Lower leg skin (tissue), 4 donors: Measurements from ENCODE around the gene PLEKHO1. TPM values are rescaled to one million over a fixed set of nuclear protein-coding genes. Genes with fewer than 3 reads are reported as not detected.

Source experiments
- DNase-seq, 2 donors: peaks; one replicate each; pipeline ENCODE4 v3.0.0-alpha.2; 2019; ENCODE audit warnings: low spot score in 2 of 2
- H3K4me3 ChIP-seq: fragments of 200-600 bp; sonication (generic); 2 replicates; pipeline ENCODE4 v1.5.1; 2017; ENCODE audit warnings: mild to moderate bottlenecking, low read depth; ENCODE audit not compliant: poor library complexity, severe bottlenecking
- POLR2A ChIP-seq, 2 donors: fragments of 450-650 bp; IDR thresholded peaks; one replicate each; pipeline ENCODE4 v1.6.1; 2016 to 2017; ENCODE audit warnings: antibody characterized with exemption in 2 of 2, mild to moderate bottlenecking in 1 of 2, moderate library complexity in 1 of 2
- WGBS, 2 donors: methylation state at CpG; one replicate each; pipeline ENCODE4 v1.1.5; 2018; 5-methylcytosine and 5-hydroxymethylcytosine counted together
- intact Hi-C: fragments of 100-400 bp; cut with DNase I; formaldehyde crosslinking; loops from one replicate; pipeline ENCODE4 v1.15.0; 2023; ENCODE audit warnings: low total_unique reads
- total RNA-seq, 4 donors: library from RNA; depleted of rRNA; stranded (reverse); fragments of >200 nt; gene quantifications; one replicate each; pipeline ENCODE4 v1.1.0, GENCODE V29; 2016
- TF ChIP-seq, protein P1 (sequence below), 3 donors: fragments of 450-650 bp; IDR thresholded peaks; one replicate each; pipeline ENCODE4 v1.5.1; 2016; ENCODE audit warnings: antibody characterized with exemption in 3 of 3, mild to moderate bottlenecking in 3 of 3, moderate library complexity in 2 of 3

PLEKHO1 gene
- total RNA-seq, 4 donors from 2014 or later: 8.7 to 15.4 (median 11.4) TPM

DNA sequence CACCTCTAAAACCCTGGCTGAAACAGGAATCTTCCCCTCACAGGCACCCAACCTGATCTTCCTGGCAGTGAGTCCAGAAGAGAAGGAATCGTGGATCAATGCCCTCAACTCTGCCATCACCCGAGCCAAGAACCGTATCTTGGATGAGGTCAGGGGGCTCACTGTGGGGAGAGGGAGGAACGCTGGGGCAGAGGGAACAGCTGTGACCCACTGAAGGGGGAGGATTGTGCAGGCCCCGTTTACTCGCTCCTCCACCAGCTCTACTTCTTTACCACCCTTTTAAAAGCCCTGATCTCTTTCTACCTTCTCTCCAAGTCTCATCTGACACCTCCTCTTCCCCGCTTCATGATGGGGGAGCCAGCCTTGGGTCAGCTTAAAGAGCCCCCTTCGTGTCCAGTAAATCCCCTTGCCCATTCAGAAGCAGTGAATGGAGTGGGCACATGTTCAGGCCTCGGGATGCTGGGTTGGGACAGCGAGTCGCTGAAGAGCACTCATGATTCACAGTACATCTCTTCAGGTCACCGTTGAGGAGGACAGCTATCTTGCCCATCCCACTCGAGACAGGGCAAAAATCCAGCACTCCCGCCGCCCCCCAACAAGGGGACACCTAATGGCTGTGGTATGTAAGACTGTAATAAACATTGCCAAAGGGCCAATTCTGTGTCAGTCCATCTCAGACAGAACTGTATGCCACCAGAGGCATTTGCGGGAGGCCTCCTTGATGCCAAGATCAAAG, 7.3 kb downstream of the PLEKHO1 start:
- intact Hi-C loops: no loop called here
- DNase-seq: peak in 1 of 2 donors; percentile 70
- TF ChIP-seq POLR2A (IDR thresholded peaks at IDR 0.05): no peak
- TF ChIP-seq, protein P1, sequence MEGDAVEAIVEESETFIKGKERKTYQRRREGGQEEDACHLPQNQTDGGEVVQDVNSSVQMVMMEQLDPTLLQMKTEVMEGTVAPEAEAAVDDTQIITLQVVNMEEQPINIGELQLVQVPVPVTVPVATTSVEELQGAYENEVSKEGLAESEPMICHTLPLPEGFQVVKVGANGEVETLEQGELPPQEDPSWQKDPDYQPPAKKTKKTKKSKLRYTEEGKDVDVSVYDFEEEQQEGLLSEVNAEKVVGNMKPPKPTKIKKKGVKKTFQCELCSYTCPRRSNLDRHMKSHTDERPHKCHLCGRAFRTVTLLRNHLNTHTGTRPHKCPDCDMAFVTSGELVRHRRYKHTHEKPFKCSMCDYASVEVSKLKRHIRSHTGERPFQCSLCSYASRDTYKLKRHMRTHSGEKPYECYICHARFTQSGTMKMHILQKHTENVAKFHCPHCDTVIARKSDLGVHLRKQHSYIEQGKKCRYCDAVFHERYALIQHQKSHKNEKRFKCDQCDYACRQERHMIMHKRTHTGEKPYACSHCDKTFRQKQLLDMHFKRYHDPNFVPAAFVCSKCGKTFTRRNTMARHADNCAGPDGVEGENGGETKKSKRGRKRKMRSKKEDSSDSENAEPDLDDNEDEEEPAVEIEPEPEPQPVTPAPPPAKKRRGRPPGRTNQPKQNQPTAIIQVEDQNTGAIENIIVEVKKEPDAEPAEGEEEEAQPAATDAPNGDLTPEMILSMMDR (IDR thresholded peaks at IDR 0.05): no peak
- H3K4me3 ChIP-seq: no peak overlapping the region
- WGBS, 2 donors: 84 to 86% methylated on average over 16 of the region's 16 CpGs

DNA sequence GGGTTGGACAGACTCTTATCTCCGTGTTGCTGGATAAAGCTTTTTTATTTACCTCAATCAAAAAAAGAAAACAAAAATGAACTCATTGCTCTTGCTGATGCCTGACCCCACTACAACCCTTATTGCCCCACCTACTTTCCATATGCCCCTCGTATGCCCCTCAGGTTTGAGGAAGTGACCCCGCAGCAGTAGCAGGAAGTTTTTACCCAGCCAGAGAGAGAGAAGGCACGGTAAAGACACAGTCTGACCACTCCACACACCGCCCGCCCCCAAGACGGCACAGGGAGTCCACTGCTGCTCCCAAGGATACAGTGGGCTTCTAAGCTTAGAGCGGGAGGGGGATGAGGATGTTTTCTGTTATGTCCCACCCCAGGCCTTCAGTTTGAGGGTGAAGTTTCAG, 9.8 kb downstream of the PLEKHO1 start:
- 66 to 87% methylated on average over 8 of the region's 8 CpGs for WGBS, 2 donors

DNA sequence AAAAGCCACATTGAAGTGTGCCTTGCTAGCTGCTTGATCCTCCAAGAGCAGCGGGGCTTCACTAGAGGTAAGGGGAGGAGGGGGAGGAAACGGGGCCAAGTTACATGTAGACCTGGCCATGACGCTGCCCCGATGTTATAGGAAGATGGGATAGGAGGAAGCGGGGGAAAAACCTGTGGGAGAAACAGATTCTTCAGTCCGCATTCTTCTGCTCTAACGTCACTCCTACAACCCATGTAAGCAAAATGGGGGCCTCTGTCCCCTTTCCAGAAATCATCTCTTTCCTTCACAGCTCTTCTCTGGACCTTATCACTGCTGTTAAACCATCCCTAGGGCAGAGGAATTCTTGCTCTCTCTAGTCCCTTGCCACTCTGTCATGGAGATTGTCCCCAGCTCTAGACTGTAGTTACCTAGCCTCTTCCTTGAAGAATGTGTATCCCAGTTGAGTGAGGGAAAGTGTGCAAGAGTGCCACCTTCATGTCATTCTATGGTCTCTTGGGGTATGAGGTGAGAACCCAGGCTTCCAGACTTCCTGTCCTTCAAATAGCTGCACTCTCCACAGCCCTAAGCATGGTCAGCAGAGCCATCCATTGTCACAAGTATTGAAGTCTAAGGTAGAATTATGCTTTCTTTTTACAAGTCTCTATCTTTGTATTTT, 11.4 kb downstream of the PLEKHO1 start:
- no peak for DNase-seq
- no peak overlapping the region for H3K4me3 ChIP-seq
- WGBS, 2 donors: 79 to 83% methylated on average over 7 of the region's 7 CpGs
- TF ChIP-seq POLR2A (IDR thresholded peaks at IDR 0.05): no peak
- TF ChIP-seq, protein P1 (IDR thresholded peaks at IDR 0.05): no peak
- intact Hi-C loops: no loop called here

More for the DNA sequence above, 9.8 kb downstream of the PLEKHO1 start:
- no peak for DNase-seq
- no peak overlapping the region for H3K4me3 ChIP-seq
- intact Hi-C loops: no loop called here
- TF ChIP-seq, protein P1 (IDR thresholded peaks at IDR 0.05): no peak
- TF ChIP-seq POLR2A (IDR thresholded peaks at IDR 0.05): no peak

DNA sequence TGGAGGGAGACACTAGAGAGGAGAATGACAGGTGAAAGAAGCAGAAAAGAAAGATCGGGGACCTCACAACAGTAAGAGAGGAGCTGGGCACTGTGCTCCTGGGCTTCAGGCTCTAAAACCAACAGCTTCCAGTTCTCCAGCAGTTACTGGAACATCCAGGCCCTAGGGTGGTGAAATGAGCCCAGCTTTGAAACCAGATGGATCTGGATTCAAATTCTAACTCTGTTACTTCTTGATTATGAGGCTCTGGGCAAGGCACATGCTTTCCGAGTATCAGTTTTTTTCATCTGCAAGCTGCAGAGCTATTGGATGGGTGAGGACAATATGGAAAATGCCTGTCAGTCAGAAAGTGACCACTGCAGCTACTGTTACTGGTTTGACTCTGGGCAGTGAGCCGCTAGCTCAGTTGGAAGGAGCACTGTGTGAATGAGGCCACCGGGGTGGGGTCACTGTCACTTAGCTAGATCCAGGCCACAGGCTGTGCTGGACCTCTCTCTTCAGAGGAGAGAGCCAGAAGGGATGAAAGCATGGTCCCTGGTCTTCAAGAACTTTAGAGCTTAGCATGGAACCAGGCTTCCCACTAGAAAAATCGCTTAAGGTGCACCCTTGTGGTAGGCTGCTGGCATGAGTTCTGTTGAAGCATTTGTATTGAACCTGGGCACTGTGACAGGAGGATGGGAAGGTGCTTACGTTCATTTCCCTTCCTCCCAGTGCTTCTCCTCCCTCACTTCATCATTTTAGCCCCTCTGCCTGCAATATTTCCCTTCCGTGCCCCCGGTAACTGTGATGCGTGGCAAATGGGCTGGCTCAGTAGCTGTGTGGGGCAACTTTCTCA, 12.2 kb downstream of the PLEKHO1 start:
- intact Hi-C loops: no loop called here
- WGBS, 2 donors: 60 to 70% methylated on average over 9 of the region's 9 CpGs
- H3K4me3 ChIP-seq: no peak overlapping the region
- no peak for DNase-seq
- no peak for TF ChIP-seq POLR2A (IDR thresholded peaks at IDR 0.05)
- TF ChIP-seq, protein P1 (IDR thresholded peaks at IDR 0.05): no peak

DNA sequence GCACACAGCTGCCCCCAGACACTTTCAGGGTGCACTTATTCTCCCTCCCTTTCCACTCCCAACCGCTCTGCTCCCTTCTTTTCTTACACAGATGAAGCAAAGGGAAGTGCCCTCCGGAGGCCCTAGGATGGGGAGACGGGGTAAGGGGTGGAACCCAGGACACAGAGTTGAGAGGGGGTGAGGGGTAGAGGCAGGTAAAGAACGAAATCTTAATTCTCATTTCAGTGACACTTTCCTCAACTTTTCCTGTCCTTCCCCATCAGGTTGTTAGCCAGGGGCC, 12.8 kb downstream of the PLEKHO1 start:
- intact Hi-C loops: no loop called here
- H3K4me3 ChIP-seq: no peak overlapping the region
- WGBS, 2 donors: 39 to 49% methylated on average over 4 of the region's 4 CpGs
- TF ChIP-seq POLR2A (IDR thresholded peaks at IDR 0.05): no peak
- TF ChIP-seq, protein P1 (IDR thresholded peaks at IDR 0.05): no peak
- no peak for DNase-seq
